Measurements from ENCODE around the gene COA1.

DNA sequence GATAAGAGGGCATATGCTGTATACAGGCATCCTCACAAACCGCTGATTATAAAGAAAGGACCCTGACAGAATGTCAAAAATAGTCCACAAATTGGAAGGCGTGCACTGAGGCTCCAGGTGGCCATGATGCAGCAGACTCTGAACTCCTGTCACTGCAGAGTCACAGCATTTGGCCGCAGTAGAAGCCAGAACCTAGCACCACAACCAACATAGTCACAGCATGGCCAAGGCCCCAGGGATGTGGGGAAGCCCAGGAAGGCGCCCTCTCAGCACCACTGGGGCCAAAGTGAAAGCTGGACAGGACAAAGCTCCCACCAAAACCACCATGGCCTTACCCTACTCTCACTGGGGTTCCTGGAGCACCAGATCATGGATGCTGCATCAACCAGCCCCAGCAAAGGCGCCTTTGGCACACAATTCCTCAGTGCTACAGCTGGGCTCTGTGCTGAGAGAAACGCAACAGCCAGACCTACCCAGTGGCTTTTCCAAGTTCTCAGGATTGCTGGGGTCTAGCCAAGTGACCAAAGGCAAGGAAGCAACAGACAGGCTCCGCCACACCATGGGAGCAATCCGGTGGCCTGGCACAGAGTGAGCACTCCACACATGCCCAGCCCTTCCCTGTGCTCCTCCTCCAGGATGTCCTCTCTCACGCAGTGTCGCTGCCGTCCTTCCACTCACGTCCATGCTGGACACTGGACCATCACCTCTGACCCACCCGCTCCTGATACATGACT is 86.3 kb downstream of the COA1 start:
- TF ChIP-seq RCOR1 (IDR thresholded peaks at IDR 0.05; ENCODE audit: low read length), result no peak
- no peak for TF ChIP-seq RAD21 (IDR thresholded peaks at IDR 0.05; ENCODE audit: low read length)
- no peak for TF ChIP-seq TCF12 (IDR thresholded peaks at IDR 0.05)
- TF ChIP-seq, protein P1, sequence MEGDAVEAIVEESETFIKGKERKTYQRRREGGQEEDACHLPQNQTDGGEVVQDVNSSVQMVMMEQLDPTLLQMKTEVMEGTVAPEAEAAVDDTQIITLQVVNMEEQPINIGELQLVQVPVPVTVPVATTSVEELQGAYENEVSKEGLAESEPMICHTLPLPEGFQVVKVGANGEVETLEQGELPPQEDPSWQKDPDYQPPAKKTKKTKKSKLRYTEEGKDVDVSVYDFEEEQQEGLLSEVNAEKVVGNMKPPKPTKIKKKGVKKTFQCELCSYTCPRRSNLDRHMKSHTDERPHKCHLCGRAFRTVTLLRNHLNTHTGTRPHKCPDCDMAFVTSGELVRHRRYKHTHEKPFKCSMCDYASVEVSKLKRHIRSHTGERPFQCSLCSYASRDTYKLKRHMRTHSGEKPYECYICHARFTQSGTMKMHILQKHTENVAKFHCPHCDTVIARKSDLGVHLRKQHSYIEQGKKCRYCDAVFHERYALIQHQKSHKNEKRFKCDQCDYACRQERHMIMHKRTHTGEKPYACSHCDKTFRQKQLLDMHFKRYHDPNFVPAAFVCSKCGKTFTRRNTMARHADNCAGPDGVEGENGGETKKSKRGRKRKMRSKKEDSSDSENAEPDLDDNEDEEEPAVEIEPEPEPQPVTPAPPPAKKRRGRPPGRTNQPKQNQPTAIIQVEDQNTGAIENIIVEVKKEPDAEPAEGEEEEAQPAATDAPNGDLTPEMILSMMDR (IDR thresholded peaks at IDR 0.05), result no peak
- TF ChIP-seq, protein P2, sequence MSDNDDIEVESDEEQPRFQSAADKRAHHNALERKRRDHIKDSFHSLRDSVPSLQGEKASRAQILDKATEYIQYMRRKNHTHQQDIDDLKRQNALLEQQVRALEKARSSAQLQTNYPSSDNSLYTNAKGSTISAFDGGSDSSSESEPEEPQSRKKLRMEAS (IDR thresholded peaks at IDR 0.05; ENCODE audit: low read depth), result no peak
- TF ChIP-seq NFIC (IDR thresholded peaks at IDR 0.05; ENCODE audit: borderline replicate concordance), result no peak
- TF ChIP-seq EZH2phosphoT487 (IDR thresholded peaks at IDR 0.05; ENCODE audit: borderline replicate concordance, low read depth), result no peak
- TF ChIP-seq GABPA (IDR thresholded peaks at IDR 0.05; ENCODE audit: low read depth), result no peak
